ENCODE results near the gene CES1.

GRCh38 chr16:55825115-55825728, 7.7 kb downstream of the CES1 start:
- TF ChIP-seq CTCF (IDR thresholded peaks at IDR 0.05) (no peak), POLR2A (IDR thresholded peaks at IDR 0.05) (no peak)

All from uterus (tissue), 2 donors.